ENCODE results near the gene IQSEC3.

DNA sequence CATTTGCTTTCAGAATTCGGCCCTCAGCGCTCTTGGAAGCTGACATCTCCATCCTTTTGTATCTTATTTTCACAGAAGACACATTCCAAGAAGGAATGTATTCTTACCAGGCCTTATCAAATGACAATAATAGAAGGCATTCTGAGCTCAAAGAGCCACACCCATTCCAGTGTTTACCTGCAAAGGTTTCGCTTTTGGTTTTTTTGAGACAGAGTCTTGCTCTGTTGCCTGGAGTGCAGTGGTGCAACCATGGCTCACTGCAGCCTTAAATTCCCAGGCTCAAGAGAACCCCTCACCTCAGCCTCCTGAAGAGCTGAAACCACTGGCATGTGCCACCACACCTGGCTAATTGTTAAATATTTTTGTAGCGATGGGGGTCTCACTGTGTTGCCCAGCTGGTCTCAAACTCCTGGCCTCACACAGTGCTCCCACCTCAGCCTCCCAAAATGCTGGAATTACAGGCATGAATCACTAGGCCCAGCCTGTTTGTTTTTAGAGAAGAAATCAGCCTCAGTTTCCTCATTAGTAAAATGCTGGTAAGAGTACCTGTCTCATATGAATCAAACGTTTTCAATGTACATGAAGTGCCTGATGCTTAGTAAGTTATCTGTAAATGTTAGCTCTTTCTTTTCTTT is 78.2 kb downstream of the IQSEC3 start:
- TF ChIP-seq, protein P1, sequence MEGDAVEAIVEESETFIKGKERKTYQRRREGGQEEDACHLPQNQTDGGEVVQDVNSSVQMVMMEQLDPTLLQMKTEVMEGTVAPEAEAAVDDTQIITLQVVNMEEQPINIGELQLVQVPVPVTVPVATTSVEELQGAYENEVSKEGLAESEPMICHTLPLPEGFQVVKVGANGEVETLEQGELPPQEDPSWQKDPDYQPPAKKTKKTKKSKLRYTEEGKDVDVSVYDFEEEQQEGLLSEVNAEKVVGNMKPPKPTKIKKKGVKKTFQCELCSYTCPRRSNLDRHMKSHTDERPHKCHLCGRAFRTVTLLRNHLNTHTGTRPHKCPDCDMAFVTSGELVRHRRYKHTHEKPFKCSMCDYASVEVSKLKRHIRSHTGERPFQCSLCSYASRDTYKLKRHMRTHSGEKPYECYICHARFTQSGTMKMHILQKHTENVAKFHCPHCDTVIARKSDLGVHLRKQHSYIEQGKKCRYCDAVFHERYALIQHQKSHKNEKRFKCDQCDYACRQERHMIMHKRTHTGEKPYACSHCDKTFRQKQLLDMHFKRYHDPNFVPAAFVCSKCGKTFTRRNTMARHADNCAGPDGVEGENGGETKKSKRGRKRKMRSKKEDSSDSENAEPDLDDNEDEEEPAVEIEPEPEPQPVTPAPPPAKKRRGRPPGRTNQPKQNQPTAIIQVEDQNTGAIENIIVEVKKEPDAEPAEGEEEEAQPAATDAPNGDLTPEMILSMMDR (conservative IDR thresholded peaks at IDR 0.05), result no peak
- TF ChIP-seq ZFX (IDR thresholded peaks at IDR 0.05), result no peak
